ENCODE results near the gene PRAME. TPM values are rescaled to one million over a fixed set of nuclear protein-coding genes. Genes with fewer than 3 reads are reported as not detected.
"Not testable (repeated sequence)": the region's sequence is repeated elsewhere in the genome, so short reads cannot be mapped to it uniquely, and the experiment has no call there.

The PRAME gene
- total and polyA plus RNA-seq, 2 donors (not counting 3 experiments of a cell fraction or from before 2014, with no cell fraction given), result 0.07 TPM; not detected in 1

DNA sequence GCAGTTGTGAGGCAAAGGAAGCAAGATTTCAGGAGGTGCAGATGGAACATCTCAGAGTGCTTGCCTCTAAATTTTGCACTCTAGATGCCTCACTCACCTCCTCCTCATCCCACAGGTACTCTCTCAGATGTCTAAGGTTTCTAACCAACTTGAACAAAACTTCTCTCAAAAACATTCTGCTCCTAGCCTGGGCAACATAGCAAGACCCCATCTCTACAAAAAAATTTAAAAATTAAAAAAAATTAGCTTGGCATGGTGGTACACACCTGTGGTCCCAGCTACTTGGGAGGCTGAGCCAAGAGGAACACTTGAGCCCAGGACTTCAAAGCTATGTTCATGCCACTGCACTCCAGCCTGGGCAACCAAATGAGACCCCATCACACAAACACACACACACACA, 43.2 kb downstream of the PRAME start:
- Histone ChIP-seq H3K27ac (ENCODE audit: insufficient read depth, low read depth, low read length) (no peak overlapping the region), H3K4me3 (replicated peaks in 1 of 3; ENCODE audit: insufficient read depth in 1 of 3, low read depth in 1 of 3, low read length in 3 of 3) (no peak overlapping the region), H4K20me1 (replicated peaks; ENCODE audit: control insufficient read depth, extremely low read depth, insufficient read depth, low read length) (no peaks in the 10 kb centered on the region), H3K9me1 (replicated peaks; ENCODE audit: control insufficient read depth, extremely low read depth, insufficient read depth, low read length) (no peaks in the 10 kb centered on the region), H3K4me2 (ENCODE audit: insufficient read depth, low read length) (no peak overlapping the region), H2AFZ (ENCODE audit: low read depth, low read length) (no peak overlapping the region), H3K36me3 (ENCODE audit: control insufficient read depth in 2 of 2, extremely low read depth in 1 of 2, insufficient read depth in 2 of 2, low read length in 2 of 2) (no peaks in the 10 kb centered on the region), H3K79me2 (ENCODE audit: control insufficient read depth, insufficient read depth, low read length) (no peaks in the 10 kb centered on the region), H3K4me1 (ENCODE audit: control insufficient read depth, extremely low read depth, insufficient read depth, low read length) (peaks cover 1% of the 10 kb centered on the region), H3K9me3 (replicated peaks; ENCODE audit: control insufficient read depth, insufficient read depth, low read length) (no peaks in the 10 kb centered on the region), H3K9ac (replicated peaks; ENCODE audit: extremely low read depth, insufficient read depth, low read length) (no peak overlapping the region), H3K27me3 (ENCODE audit: control insufficient read depth in 2 of 2, insufficient read depth in 2 of 2, low read length in 2 of 2) (peaks cover 3 to 13% of the 10 kb centered on the region in 2 experiments)
- intact Hi-C loops (cut with micrococcal nuclease) (no loop called here), dilution Hi-C loops (cut with MboI; ENCODE audit: extremely low pct_ligation_motif_present, low sequenced_read_pairs) (no loop called here)
- ChIA-PET POLR2A (no interaction called here), CTCF (no interaction called here)
- DNase-seq (ENCODE audit: low read depth, low spot score) (no peak), FAIRE-seq (no peak)
- no TSS peak for BruUV-seq (replicated peaks)
- TF ChIP-seq POLR2A (IDR thresholded peaks at IDR 0.05; ENCODE audit: low read depth, low read length) (no peak), JUN (IDR thresholded peaks at IDR 0.05; ENCODE audit: borderline replicate concordance, insufficient read depth, insufficient read length, low read depth) (no peak), GATA2 (IDR thresholded peaks at IDR 0.05; ENCODE audit: insufficient read depth, insufficient read length, low read depth, low read length) (no peak), FOS (IDR thresholded peaks at IDR 0.05; ENCODE audit: borderline replicate concordance, insufficient read depth, low read length) (no peak), POLR2AphosphoS5 (IDR thresholded peaks at IDR 0.05; ENCODE audit: insufficient read depth, low read depth, low read length) (no peak)
- TF ChIP-seq, protein P1, sequence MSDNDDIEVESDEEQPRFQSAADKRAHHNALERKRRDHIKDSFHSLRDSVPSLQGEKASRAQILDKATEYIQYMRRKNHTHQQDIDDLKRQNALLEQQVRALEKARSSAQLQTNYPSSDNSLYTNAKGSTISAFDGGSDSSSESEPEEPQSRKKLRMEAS (IDR thresholded peaks at IDR 0.05; ENCODE audit: insufficient read depth, insufficient read length), result no peak
- TF ChIP-seq, protein P2, sequence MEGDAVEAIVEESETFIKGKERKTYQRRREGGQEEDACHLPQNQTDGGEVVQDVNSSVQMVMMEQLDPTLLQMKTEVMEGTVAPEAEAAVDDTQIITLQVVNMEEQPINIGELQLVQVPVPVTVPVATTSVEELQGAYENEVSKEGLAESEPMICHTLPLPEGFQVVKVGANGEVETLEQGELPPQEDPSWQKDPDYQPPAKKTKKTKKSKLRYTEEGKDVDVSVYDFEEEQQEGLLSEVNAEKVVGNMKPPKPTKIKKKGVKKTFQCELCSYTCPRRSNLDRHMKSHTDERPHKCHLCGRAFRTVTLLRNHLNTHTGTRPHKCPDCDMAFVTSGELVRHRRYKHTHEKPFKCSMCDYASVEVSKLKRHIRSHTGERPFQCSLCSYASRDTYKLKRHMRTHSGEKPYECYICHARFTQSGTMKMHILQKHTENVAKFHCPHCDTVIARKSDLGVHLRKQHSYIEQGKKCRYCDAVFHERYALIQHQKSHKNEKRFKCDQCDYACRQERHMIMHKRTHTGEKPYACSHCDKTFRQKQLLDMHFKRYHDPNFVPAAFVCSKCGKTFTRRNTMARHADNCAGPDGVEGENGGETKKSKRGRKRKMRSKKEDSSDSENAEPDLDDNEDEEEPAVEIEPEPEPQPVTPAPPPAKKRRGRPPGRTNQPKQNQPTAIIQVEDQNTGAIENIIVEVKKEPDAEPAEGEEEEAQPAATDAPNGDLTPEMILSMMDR (IDR thresholded peaks at IDR 0.05; ENCODE audit: extremely low read depth in 1 of 2, insufficient read depth in 1 of 2, low read depth in 1 of 2, low read length in 2 of 2), result no peak

DNA sequence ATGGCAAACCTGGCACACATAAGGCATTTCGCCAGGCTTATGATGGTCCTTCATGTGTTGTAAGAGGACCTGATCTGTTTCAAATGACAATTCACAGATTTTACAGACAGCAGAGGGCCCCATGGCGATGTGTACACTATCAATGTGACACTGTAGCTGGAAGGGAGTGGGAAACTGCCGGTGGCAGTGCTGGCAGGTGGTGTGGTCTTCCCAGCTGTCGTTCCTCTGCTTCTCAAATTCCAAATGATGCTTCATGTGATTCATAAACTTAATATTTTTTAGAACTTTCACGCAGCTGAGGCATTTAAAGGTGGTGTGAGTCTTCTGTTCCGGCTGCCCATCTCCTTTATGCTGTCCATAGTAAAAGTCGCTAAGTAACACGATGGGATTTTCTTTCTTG, 44.6 kb downstream of the PRAME start:
- dilution Hi-C loops (cut with MboI; ENCODE audit: extremely low pct_ligation_motif_present, low sequenced_read_pairs); H3K36me3 ChIP-seq (ENCODE audit: control insufficient read depth in 2 of 2, extremely low read depth in 1 of 2, insufficient read depth in 2 of 2, low read length in 2 of 2); CTCF ChIA-PET; H3K4me2 ChIP-seq (ENCODE audit: insufficient read depth, low read length); H3K9me3 ChIP-seq (replicated peaks; ENCODE audit: control insufficient read depth, insufficient read depth, low read length); FAIRE-seq; H3K79me2 ChIP-seq (ENCODE audit: control insufficient read depth, insufficient read depth, low read length); H3K9me1 ChIP-seq (replicated peaks; ENCODE audit: control insufficient read depth, extremely low read depth, insufficient read depth, low read length); POLR2A ChIA-PET; H2AFZ ChIP-seq (ENCODE audit: low read depth, low read length); H3K27ac ChIP-seq (ENCODE audit: insufficient read depth, low read depth, low read length); BruUV-seq (replicated peaks); H3K4me3 ChIP-seq (replicated peaks in 1 of 3; ENCODE audit: insufficient read depth in 1 of 3, low read depth in 1 of 3, low read length in 3 of 3); H4K20me1 ChIP-seq (replicated peaks; ENCODE audit: control insufficient read depth, extremely low read depth, insufficient read depth, low read length); intact Hi-C loops (cut with micrococcal nuclease); DNase-seq (ENCODE audit: low read depth, low spot score); H3K4me1 ChIP-seq (ENCODE audit: control insufficient read depth, extremely low read depth, insufficient read depth, low read length); H3K9ac ChIP-seq (replicated peaks; ENCODE audit: extremely low read depth, insufficient read depth, low read length): not testable (repeated sequence)
- H3K27me3 ChIP-seq (ENCODE audit: control insufficient read depth in 2 of 2, insufficient read depth in 2 of 2, low read length in 2 of 2), result peaks cover 3 to 13% of the 10 kb centered on the region in 2 experiments

Measured in endothelial cell of umbilical vein (primary cell).